GM23338 (cell line): ENCODE results near the gene AKAP9. TPM values are rescaled to one million over a fixed set of nuclear protein-coding genes. Genes with fewer than 3 reads are reported as not detected.

ENCODE experiments used
- ATAC-seq: fragments of 200-7000 bp; cut with Tn5 transposase; 3 replicates; pipeline ENCODE4 v1.9.1; 2020
- DNase-seq: peaks from one replicate; pipeline ENCODE4 v3.0.0-alpha.2; 2015; ENCODE audit warnings: low spot score
- H2AFZ ChIP-seq: fragments of 200-600 bp; sonication (generic); 2 replicates; pipeline ENCODE4 v1.8.0; 2016; ENCODE audit warnings: antibody characterized with exemption, mild to moderate bottlenecking, moderate library complexity
- H3F3A ChIP-seq: fragments of 200-600 bp; sonication (generic); replicated peaks from 2 replicates; pipeline ENCODE4 v1.8.0; 2017; ENCODE audit warnings: antibody characterized with exemption, mixed run types, low read depth
- H3K27ac ChIP-seq: fragments of 200-600 bp; sonication (generic); 2 replicates; pipeline ENCODE4 v1.6.1; 2016; ENCODE audit warnings: low read depth
- H3K27me3 ChIP-seq: fragments of 200-600 bp; sonication (generic); 2 replicates; pipeline ENCODE4 v1.8.0; 2016; ENCODE audit warnings: mild to moderate bottlenecking, mixed run types, moderate library complexity; ENCODE audit not compliant: insufficient read depth
- H3K36me3 ChIP-seq: fragments of 200-600 bp; sonication (generic); 2 replicates; pipeline ENCODE4 v1.8.0; 2016; ENCODE audit warnings: mild to moderate bottlenecking; ENCODE audit not compliant: insufficient read depth
- H3K4me1 ChIP-seq: fragments of 200-600 bp; sonication (generic); 2 replicates; pipeline ENCODE4 v1.8.0; 2016; ENCODE audit warnings: mild to moderate bottlenecking, moderate library complexity; ENCODE audit not compliant: insufficient read depth
- H3K4me2 ChIP-seq: fragments of 200-600 bp; sonication (generic); 2 replicates; pipeline ENCODE4 v1.7.1; 2017; ENCODE audit warnings: mixed run types
- H3K4me3 ChIP-seq: fragments of 200-600 bp; sonication (generic); 2 replicates; pipeline ENCODE4 v1.6.1; 2016; ENCODE audit warnings: mixed run types
- H3K79me2 ChIP-seq: fragments of 200-600 bp; sonication (generic); replicated peaks from 2 replicates; pipeline ENCODE4 v1.8.0; 2017; ENCODE audit warnings: mild to moderate bottlenecking; ENCODE audit not compliant: insufficient read depth
- H3K9me2 ChIP-seq: fragments of 200-600 bp; sonication (generic); 2 replicates; pipeline ENCODE4 v1.8.0; 2017; ENCODE audit not compliant: insufficient read depth
- H4K20me1 ChIP-seq: fragments of 200-600 bp; sonication (generic); replicated peaks from 2 replicates; pipeline ENCODE4 v1.8.0; 2017; ENCODE audit warnings: mild to moderate bottlenecking; ENCODE audit not compliant: insufficient read depth
- H3K27ac Mint-ChIP-seq: 2 replicates; pipeline ENCODE4 v1.8.0; 2020; ENCODE audit warnings: inconsistent platforms, mild to moderate bottlenecking, moderate library complexity, mixed read lengths
- H3K27me3 Mint-ChIP-seq: 3 replicates; pipeline ENCODE4 v1.8.0; 2022; ENCODE audit warnings: low read depth, mild to moderate bottlenecking, moderate library complexity, mixed read lengths, inconsistent platforms; ENCODE audit not compliant: insufficient read depth, poor library complexity
- H3K36me3 Mint-ChIP-seq: 3 replicates; pipeline ENCODE4 v1.8.0; 2021; ENCODE audit warnings: low read depth, mild to moderate bottlenecking, inconsistent platforms, moderate library complexity, mixed read lengths
- H3K4me1 Mint-ChIP-seq: 3 replicates; pipeline ENCODE4 v1.8.0; 2020; ENCODE audit warnings: mild to moderate bottlenecking, inconsistent platforms, mixed read lengths
- H3K4me3 Mint-ChIP-seq: 3 replicates; pipeline ENCODE4 v1.8.0; 2021; ENCODE audit warnings: moderate library complexity, mild to moderate bottlenecking, inconsistent platforms, mixed read lengths
- H3K9me3 Mint-ChIP-seq: 3 replicates; pipeline ENCODE4 v1.8.0; 2020; ENCODE audit warnings: moderate library complexity, mild to moderate bottlenecking, inconsistent platforms, mixed read lengths
- CREB1 ChIP-seq: fragments of 250-450 bp; sonication (Bioruptor Pico); IDR thresholded peaks from 2 replicates; pipeline ENCODE4 v1.5.0; 2020; ENCODE audit warnings: low read depth, mild to moderate bottlenecking, moderate library complexity
- POLR2AphosphoS5 ChIP-seq: IDR thresholded peaks from 2 replicates; pipeline ENCODE4 v1.6.1; 2016; ENCODE audit warnings: antibody characterized with exemption, low read depth
- ZNF114 ChIP-seq: fragments of 250-450 bp; sonication (Bioruptor Pico); IDR thresholded peaks from 2 replicates; pipeline ENCODE4 v1.5.0; 2020; ENCODE audit warnings: mild to moderate bottlenecking, moderate library complexity
- ZNF331 ChIP-seq: fragments of 250-450 bp; sonication (Bioruptor Pico); IDR thresholded peaks from 2 replicates; pipeline ENCODE4 v1.5.0; 2020; ENCODE audit warnings: low read depth, mild to moderate bottlenecking, moderate library complexity
- polyA plus RNA-seq: library from polyadenylated mRNA; unstranded; fragments of >200 nt; fragmentation: Nextera tagmentation; extraction: Ambion mirVana; gene quantifications from 2 replicates; pipeline ENCODE4 v1.2.1, GENCODE V29; 2016
- total RNA-seq: library from RNA; depleted of rRNA; stranded (reverse); fragments of >200 nt; shearing (Covaris generic); gene quantifications from 2 replicates; pipeline ENCODE4 v1.2.3, GENCODE V29; 2014
- TF ChIP-seq, protein P1 (sequence below): fragments of 250-450 bp; sonication (Bioruptor Pico); IDR thresholded peaks from 2 replicates; pipeline ENCODE4 v1.5.0; 2020; ENCODE audit warnings: mild to moderate bottlenecking, moderate library complexity
- TF ChIP-seq, protein P2 (sequence below): IDR thresholded peaks from one replicate; pipeline ENCODE4 v1.6.1; 2018; ENCODE audit warnings: antibody characterized with exemption; ENCODE audit not compliant: unreplicated experiment

AKAP9 gene
- total and polyA plus RNA-seq, 2 experiments from 2014 or later = 33.5 to 67.4 TPM

DNA sequence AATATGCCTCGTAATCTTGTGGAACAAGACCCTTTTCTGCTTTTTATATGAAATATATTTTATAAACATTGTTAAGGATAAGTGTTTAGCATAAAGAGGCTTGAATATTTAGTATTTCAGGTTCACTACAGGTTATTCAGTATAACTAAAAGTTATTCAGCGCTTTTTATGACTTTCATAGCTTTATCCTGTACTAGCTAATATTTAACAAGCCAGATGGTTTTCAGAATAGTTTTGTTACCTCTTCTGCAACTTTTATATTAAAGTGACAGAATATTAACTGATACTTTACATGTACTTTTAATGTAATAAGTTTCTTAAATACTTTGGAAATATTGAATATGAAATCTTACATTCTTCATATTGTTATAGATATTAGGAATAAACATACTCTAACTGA, 118.2 kb downstream of the AKAP9 start (continued):
- TF ChIP-seq, protein P1, sequence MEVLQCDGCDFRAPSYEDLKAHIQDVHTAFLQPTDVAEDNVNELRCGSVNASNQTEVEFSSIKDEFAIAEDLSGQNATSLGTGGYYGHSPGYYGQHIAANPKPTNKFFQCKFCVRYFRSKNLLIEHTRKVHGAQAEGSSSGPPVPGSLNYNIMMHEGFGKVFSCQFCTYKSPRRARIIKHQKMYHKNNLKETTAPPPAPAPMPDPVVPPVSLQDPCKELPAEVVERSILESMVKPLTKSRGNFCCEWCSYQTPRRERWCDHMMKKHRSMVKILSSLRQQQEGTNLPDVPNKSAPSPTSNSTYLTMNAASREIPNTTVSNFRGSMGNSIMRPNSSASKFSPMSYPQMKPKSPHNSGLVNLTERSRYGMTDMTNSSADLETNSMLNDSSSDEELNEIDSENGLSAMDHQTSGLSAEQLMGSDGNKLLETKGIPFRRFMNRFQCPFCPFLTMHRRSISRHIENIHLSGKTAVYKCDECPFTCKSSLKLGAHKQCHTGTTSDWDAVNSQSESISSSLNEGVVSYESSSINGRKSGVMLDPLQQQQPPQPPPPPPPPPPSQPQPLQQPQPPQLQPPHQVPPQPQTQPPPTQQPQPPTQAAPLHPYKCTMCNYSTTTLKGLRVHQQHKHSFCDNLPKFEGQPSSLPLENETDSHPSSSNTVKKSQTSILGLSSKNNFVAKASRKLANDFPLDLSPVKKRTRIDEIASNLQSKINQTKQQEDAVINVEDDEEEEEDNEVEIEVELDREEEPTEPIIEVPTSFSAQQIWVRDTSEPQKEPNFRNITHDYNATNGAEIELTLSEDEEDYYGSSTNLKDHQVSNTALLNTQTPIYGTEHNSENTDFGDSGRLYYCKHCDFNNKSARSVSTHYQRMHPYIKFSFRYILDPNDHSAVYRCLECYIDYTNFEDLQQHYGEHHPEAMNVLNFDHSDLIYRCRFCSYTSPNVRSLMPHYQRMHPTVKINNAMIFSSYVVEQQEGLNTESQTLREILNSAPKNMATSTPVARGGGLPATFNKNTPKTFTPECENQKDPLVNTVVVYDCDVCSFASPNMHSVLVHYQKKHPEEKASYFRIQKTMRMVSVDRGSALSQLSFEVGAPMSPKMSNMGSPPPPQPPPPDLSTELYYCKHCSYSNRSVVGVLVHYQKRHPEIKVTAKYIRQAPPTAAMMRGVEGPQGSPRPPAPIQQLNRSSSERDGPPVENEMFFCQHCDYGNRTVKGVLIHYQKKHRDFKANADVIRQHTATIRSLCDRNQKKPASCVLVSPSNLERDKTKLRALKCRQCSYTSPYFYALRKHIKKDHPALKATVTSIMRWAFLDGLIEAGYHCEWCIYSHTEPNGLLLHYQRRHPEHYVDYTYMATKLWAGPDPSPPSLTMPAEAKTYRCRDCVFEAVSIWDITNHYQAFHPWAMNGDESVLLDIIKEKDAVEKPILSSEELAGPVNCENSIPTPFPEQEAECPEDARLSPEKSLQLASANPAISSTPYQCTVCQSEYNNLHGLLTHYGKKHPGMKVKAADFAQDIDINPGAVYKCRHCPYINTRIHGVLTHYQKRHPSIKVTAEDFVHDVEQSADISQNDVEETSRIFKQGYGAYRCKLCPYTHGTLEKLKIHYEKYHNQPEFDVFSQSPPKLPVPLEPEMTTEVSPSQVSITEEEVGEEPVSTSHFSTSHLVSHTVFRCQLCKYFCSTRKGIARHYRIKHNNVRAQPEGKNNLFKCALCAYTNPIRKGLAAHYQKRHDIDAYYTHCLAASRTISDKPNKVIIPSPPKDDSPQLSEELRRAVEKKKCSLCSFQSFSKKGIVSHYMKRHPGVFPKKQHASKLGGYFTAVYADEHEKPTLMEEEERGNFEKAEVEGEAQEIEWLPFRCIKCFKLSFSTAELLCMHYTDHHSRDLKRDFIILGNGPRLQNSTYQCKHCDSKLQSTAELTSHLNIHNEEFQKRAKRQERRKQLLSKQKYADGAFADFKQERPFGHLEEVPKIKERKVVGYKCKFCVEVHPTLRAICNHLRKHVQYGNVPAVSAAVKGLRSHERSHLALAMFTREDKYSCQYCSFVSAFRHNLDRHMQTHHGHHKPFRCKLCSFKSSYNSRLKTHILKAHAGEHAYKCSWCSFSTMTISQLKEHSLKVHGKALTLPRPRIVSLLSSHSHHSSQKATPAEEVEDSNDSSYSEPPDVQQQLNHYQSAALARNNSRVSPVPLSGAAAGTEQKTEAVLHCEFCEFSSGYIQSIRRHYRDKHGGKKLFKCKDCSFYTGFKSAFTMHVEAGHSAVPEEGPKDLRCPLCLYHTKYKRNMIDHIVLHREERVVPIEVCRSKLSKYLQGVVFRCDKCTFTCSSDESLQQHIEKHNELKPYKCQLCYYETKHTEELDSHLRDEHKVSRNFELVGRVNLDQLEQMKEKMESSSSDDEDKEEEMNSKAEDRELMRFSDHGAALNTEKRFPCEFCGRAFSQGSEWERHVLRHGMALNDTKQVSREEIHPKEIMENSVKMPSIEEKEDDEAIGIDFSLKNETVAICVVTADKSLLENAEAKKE = no peak

DNA sequence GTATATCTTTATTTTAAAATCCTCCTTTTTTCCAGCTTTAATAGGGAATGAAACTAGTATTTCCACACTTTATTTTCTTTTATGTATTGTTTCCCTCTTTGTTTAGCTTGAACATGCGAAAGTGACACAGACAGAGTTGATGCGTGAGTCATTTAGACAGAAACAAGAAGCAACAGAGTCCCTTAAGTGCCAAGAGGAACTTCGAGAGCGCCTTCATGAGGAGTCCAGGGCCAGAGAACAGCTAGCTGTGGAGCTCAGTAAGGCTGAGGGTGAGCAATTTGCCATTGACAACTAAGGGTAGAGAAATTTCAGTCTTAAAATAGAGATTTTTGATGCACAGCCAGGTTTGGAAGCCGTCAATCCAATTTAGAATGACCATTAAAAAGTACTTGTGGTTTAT, 120.5 kb downstream of the AKAP9 start:
- H3K27ac Mint-ChIP-seq = no peak overlapping the region
- Histone ChIP-seq H3K4me1 (no peaks in the 10 kb centered on the region), H3K79me2 (no peaks in the 10 kb centered on the region), H3K27ac (no peak overlapping the region), H3F3A (no peaks in the 10 kb centered on the region), H4K20me1 (peaks cover 3% of the 10 kb centered on the region; the same call in 1 of the 2 replicates), H3K4me2 (no peak overlapping the region), H2AFZ (no peak overlapping the region), H3K9me2 (no peaks in the 10 kb centered on the region), H3K4me3 (no peak overlapping the region), H3K27me3 (no peaks in the 10 kb centered on the region), H3K36me3 (no peaks in the 10 kb centered on the region)
- peaks cover 4% of the 10 kb centered on the region; the same call in 2 of the 3 replicates for H3K4me1 Mint-ChIP-seq
- H3K9me3 Mint-ChIP-seq = no peaks in the 10 kb centered on the region
- no peak for ATAC-seq
- no peak for DNase-seq
- H3K36me3 Mint-ChIP-seq = no peaks in the 10 kb centered on the region
- no peaks in the 10 kb centered on the region for H3K27me3 Mint-ChIP-seq
- no peak overlapping the region for H3K4me3 Mint-ChIP-seq
- TF ChIP-seq CREB1 (CRISPR knock-in tag) = no peak
- TF ChIP-seq, protein P2, sequence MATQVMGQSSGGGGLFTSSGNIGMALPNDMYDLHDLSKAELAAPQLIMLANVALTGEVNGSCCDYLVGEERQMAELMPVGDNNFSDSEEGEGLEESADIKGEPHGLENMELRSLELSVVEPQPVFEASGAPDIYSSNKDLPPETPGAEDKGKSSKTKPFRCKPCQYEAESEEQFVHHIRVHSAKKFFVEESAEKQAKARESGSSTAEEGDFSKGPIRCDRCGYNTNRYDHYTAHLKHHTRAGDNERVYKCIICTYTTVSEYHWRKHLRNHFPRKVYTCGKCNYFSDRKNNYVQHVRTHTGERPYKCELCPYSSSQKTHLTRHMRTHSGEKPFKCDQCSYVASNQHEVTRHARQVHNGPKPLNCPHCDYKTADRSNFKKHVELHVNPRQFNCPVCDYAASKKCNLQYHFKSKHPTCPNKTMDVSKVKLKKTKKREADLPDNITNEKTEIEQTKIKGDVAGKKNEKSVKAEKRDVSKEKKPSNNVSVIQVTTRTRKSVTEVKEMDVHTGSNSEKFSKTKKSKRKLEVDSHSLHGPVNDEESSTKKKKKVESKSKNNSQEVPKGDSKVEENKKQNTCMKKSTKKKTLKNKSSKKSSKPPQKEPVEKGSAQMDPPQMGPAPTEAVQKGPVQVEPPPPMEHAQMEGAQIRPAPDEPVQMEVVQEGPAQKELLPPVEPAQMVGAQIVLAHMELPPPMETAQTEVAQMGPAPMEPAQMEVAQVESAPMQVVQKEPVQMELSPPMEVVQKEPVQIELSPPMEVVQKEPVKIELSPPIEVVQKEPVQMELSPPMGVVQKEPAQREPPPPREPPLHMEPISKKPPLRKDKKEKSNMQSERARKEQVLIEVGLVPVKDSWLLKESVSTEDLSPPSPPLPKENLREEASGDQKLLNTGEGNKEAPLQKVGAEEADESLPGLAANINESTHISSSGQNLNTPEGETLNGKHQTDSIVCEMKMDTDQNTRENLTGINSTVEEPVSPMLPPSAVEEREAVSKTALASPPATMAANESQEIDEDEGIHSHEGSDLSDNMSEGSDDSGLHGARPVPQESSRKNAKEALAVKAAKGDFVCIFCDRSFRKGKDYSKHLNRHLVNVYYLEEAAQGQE = no peak
- no peak for TF ChIP-seq ZNF114 (CRISPR knock-in tag)
- TF ChIP-seq ZNF331 (CRISPR knock-in tag) = no peak
- TF ChIP-seq POLR2AphosphoS5 = no peak
- TF ChIP-seq, protein P1 = no peak
